ENCODE measurements around the gene CCN2.
A peak's percentile ranks its signal among the peaks of the same experiment; 100 is the strongest.

Gene CCN2

GRCh38 chr6:131936156-131936555, 15.0 kb downstream of the CCN2 start:
- ChIA-PET POLR2A (no interaction called here), CTCF (interaction anchor here (1.1 to 1.5 kb wide), 2 partner anchors 14 to 21 kb away, joined by 3 read pairs; no protein-coding TSS in a partner anchor)
- Histone ChIP-seq H3K9me3 (ENCODE audit: control extremely low read depth in 1 of 5, control insufficient read depth in 4 of 5, insufficient read depth in 2 of 5, low read depth in 1 of 5, low read length in 4 of 5) (peaks cover 0 to 2% (median 0%) of the 10 kb centered on the region in 5 experiments), H3K4me3 (ENCODE audit: control insufficient read depth in 1 of 7, extremely low read depth in 1 of 7, insufficient read depth in 4 of 7, low read depth in 2 of 7, low read length in 6 of 7) (no peak overlapping the region), H3K27me3 (replicated peaks in 2 of 5; ENCODE audit: control insufficient read depth in 4 of 5, insufficient read depth in 5 of 5, low read length in 4 of 5) (peaks cover 0 to 23% (median 10%) of the 10 kb centered on the region in 5 experiments), H3K4me1 (ENCODE audit: control extremely low read depth in 1 of 4, control insufficient read depth in 4 of 4, insufficient read depth in 4 of 4, low read length in 3 of 4) (no peaks in the 10 kb centered on the region), H3K36me3 (ENCODE audit: control insufficient read depth in 4 of 4, insufficient read depth in 4 of 4, low read length in 3 of 4) (no peaks in the 10 kb centered on the region), H3K27ac (ENCODE audit: insufficient read depth in 1 of 2, low read depth in 1 of 2, low read length in 2 of 2, poor library complexity in 1 of 2, severe bottlenecking in 2 of 2) (no peak overlapping the region)
- 88% methylated on average over 2 of the region's 4 CpGs for WGBS (ENCODE audit: insufficient coverage)
- DNase-seq: no peak

GRCh38 chr6:131931063-131931750, 20.0 kb downstream of the CCN2 start:
- no peak overlapping the region for H3K4me3 ChIP-seq (ENCODE audit: control insufficient read depth in 1 of 7, extremely low read depth in 1 of 7, insufficient read depth in 4 of 7, low read depth in 2 of 7, low read length in 6 of 7)
- peaks cover 0 to 34% (median 15%) of the 10 kb centered on the region in 5 experiments for H3K27me3 ChIP-seq (replicated peaks in 2 of 5; ENCODE audit: control insufficient read depth in 4 of 5, insufficient read depth in 5 of 5, low read length in 4 of 5)
- H3K4me1 ChIP-seq (ENCODE audit: control extremely low read depth in 1 of 4, control insufficient read depth in 4 of 4, insufficient read depth in 4 of 4, low read length in 3 of 4): no peaks in the 10 kb centered on the region
- ChIA-PET POLR2A (no interaction called here), CTCF (interaction anchor here (8.2 kb wide), 1 partner anchor 15 kb away, joined by 43 read pairs; no protein-coding TSS in a partner anchor)
- no peak for DNase-seq
- no peaks in the 10 kb centered on the region for H3K36me3 ChIP-seq (ENCODE audit: control insufficient read depth in 4 of 4, insufficient read depth in 4 of 4, low read length in 3 of 4)
- H3K27ac ChIP-seq (ENCODE audit: insufficient read depth in 1 of 2, low read depth in 1 of 2, low read length in 2 of 2, poor library complexity in 1 of 2, severe bottlenecking in 2 of 2): no peak overlapping the region
- 100% methylated on average over 1 of the region's 2 CpGs for WGBS (ENCODE audit: insufficient coverage)
- H3K9me3 ChIP-seq (ENCODE audit: control extremely low read depth in 1 of 5, control insufficient read depth in 4 of 5, insufficient read depth in 2 of 5, low read depth in 1 of 5, low read length in 4 of 5): no peaks in the 10 kb centered on the region

GRCh38 chr6:131929976-131930375, 21.2 kb downstream of the CCN2 start:
- H3K4me1 ChIP-seq (ENCODE audit: control extremely low read depth in 1 of 4, control insufficient read depth in 4 of 4, insufficient read depth in 4 of 4, low read length in 3 of 4): no peaks in the 10 kb centered on the region
- no peak for DNase-seq
- WGBS (ENCODE audit: insufficient coverage): no CpG with 5 or more reads among the region's 1 CpG
- H3K27ac ChIP-seq (ENCODE audit: insufficient read depth in 1 of 2, low read depth in 1 of 2, low read length in 2 of 2, poor library complexity in 1 of 2, severe bottlenecking in 2 of 2): no peak overlapping the region
- H3K36me3 ChIP-seq (ENCODE audit: control insufficient read depth in 4 of 4, insufficient read depth in 4 of 4, low read length in 3 of 4): no peaks in the 10 kb centered on the region
- ChIA-PET CTCF (interaction anchor here (8.2 kb wide), 1 partner anchor 13 kb away, joined by 43 read pairs; no protein-coding TSS in a partner anchor), POLR2A (no interaction called here)
- H3K9me3 ChIP-seq (ENCODE audit: control extremely low read depth in 1 of 5, control insufficient read depth in 4 of 5, insufficient read depth in 2 of 5, low read depth in 1 of 5, low read length in 4 of 5): no peaks in the 10 kb centered on the region
- peaks cover 0 to 44% (median 22%) of the 10 kb centered on the region in 5 experiments for H3K27me3 ChIP-seq (replicated peaks in 2 of 5; ENCODE audit: control insufficient read depth in 4 of 5, insufficient read depth in 5 of 5, low read length in 4 of 5)
- no peak overlapping the region for H3K4me3 ChIP-seq (ENCODE audit: control insufficient read depth in 1 of 7, extremely low read depth in 1 of 7, insufficient read depth in 4 of 7, low read depth in 2 of 7, low read length in 6 of 7)

GRCh38 chr6:131929264-131929663, 21.9 kb downstream of the CCN2 start:
- Histone ChIP-seq H3K27me3 (replicated peaks in 2 of 5; ENCODE audit: control insufficient read depth in 4 of 5, insufficient read depth in 5 of 5, low read length in 4 of 5) (peaks cover 0 to 44% (median 22%) of the 10 kb centered on the region in 5 experiments), H3K9me3 (ENCODE audit: control extremely low read depth in 1 of 5, control insufficient read depth in 4 of 5, insufficient read depth in 2 of 5, low read depth in 1 of 5, low read length in 4 of 5) (no peaks in the 10 kb centered on the region), H3K36me3 (ENCODE audit: control insufficient read depth in 4 of 4, insufficient read depth in 4 of 4, low read length in 3 of 4) (no peaks in the 10 kb centered on the region), H3K4me1 (ENCODE audit: control extremely low read depth in 1 of 4, control insufficient read depth in 4 of 4, insufficient read depth in 4 of 4, low read length in 3 of 4) (no peaks in the 10 kb centered on the region), H3K4me3 (ENCODE audit: control insufficient read depth in 1 of 7, extremely low read depth in 1 of 7, insufficient read depth in 4 of 7, low read depth in 2 of 7, low read length in 6 of 7) (no peak overlapping the region), H3K27ac (ENCODE audit: insufficient read depth in 1 of 2, low read depth in 1 of 2, low read length in 2 of 2, poor library complexity in 1 of 2, severe bottlenecking in 2 of 2) (no peak overlapping the region)
- POLR2A ChIA-PET: no interaction called here
- CTCF ChIA-PET: interaction anchor here (8.2 kb wide), 1 partner anchor 13 kb away, joined by 43 read pairs; no protein-coding TSS in a partner anchor
- DNase-seq: peak in 1 of 3 donors; percentile 17
- WGBS (ENCODE audit: insufficient coverage): 33% methylated on average over 1 of the region's 2 CpGs

GRCh38 chr6:131924881-131925474, 26.2 kb downstream of the CCN2 start:
- H3K4me3 ChIP-seq (ENCODE audit: control insufficient read depth in 1 of 7, extremely low read depth in 1 of 7, insufficient read depth in 4 of 7, low read depth in 2 of 7, low read length in 6 of 7): no peak overlapping the region
- no peak overlapping the region for H3K27ac ChIP-seq (ENCODE audit: insufficient read depth in 1 of 2, low read depth in 1 of 2, low read length in 2 of 2, poor library complexity in 1 of 2, severe bottlenecking in 2 of 2)
- 29% methylated on average over 2 of the region's 4 CpGs for WGBS (ENCODE audit: insufficient coverage)
- peak; percentile 31 to 52 (median 49) for DNase-seq
- POLR2A ChIA-PET: no interaction called here
- H3K4me1 ChIP-seq (ENCODE audit: control extremely low read depth in 1 of 4, control insufficient read depth in 4 of 4, insufficient read depth in 4 of 4, low read length in 3 of 4): no peaks in the 10 kb centered on the region
- CTCF ChIA-PET: interaction anchor here (0.8 to 2.1 kb wide), 15 partner anchors 9 to 560 kb away, joined by 3 to 7 read pairs (median 4); no protein-coding TSS in a partner anchor
- H3K27me3 ChIP-seq (replicated peaks in 2 of 5; ENCODE audit: control insufficient read depth in 4 of 5, insufficient read depth in 5 of 5, low read length in 4 of 5): peaks cover 0 to 53% (median 11%) of the 10 kb centered on the region in 5 experiments
- peaks cover 3 to 40% (median 9%) of the 10 kb centered on the region in 5 experiments for H3K9me3 ChIP-seq (ENCODE audit: control extremely low read depth in 1 of 5, control insufficient read depth in 4 of 5, insufficient read depth in 2 of 5, low read depth in 1 of 5, low read length in 4 of 5)
- H3K36me3 ChIP-seq (ENCODE audit: control insufficient read depth in 4 of 4, insufficient read depth in 4 of 4, low read length in 3 of 4): no peaks in the 10 kb centered on the region

GRCh38 chr6:131923356-131923755, 27.8 kb downstream of the CCN2 start:
- Histone ChIP-seq H3K27ac (ENCODE audit: insufficient read depth in 1 of 2, low read depth in 1 of 2, low read length in 2 of 2, poor library complexity in 1 of 2, severe bottlenecking in 2 of 2) (no peak overlapping the region), H3K36me3 (ENCODE audit: control insufficient read depth in 4 of 4, insufficient read depth in 4 of 4, low read length in 3 of 4) (no peaks in the 10 kb centered on the region), H3K27me3 (replicated peaks in 2 of 5; ENCODE audit: control insufficient read depth in 4 of 5, insufficient read depth in 5 of 5, low read length in 4 of 5) (peaks cover 0 to 63% (median 12%) of the 10 kb centered on the region in 5 experiments), H3K4me3 (ENCODE audit: control insufficient read depth in 1 of 7, extremely low read depth in 1 of 7, insufficient read depth in 4 of 7, low read depth in 2 of 7, low read length in 6 of 7) (no peak overlapping the region), H3K4me1 (ENCODE audit: control extremely low read depth in 1 of 4, control insufficient read depth in 4 of 4, insufficient read depth in 4 of 4, low read length in 3 of 4) (peaks cover 0 to 3% (median 0%) of the 10 kb centered on the region in 4 experiments), H3K9me3 (ENCODE audit: control extremely low read depth in 1 of 5, control insufficient read depth in 4 of 5, insufficient read depth in 2 of 5, low read depth in 1 of 5, low read length in 4 of 5) (peaks cover 3 to 44% (median 9%) of the 10 kb centered on the region in 5 experiments)
- ChIA-PET CTCF (interaction anchor here (1.0 to 1.7 kb wide), 4 partner anchors 11 to 290 kb away, joined by 3 to 7 read pairs (median 4); no protein-coding TSS in a partner anchor), POLR2A (no interaction called here)
- 50% methylated on average over 2 of the region's 2 CpGs for WGBS (ENCODE audit: insufficient coverage)
- DNase-seq: peak; percentile 75 to 88 (median 85)

- H3K4me1 ChIP-seq (ENCODE audit: control extremely low read depth in 1 of 4, control insufficient read depth in 4 of 4, insufficient read depth in 4 of 4, low read length in 3 of 4): peaks cover 11 to 22% (median 20%) of the 10 kb centered on the region in 4 experiments
- POLR2A ChIA-PET: no interaction called here
- H3K36me3 ChIP-seq (ENCODE audit: control insufficient read depth in 4 of 4, insufficient read depth in 4 of 4, low read length in 3 of 4): no peaks in the 10 kb centered on the region
- peaks cover 3 to 44% (median 10%) of the 10 kb centered on the region in 5 experiments for H3K9me3 ChIP-seq (ENCODE audit: control extremely low read depth in 1 of 5, control insufficient read depth in 4 of 5, insufficient read depth in 2 of 5, low read depth in 1 of 5, low read length in 4 of 5)
- CTCF ChIA-PET: interaction anchor here (1.1 kb wide), 1 partner anchor 10 kb away, joined by 3 read pairs; no protein-coding TSS in a partner anchor
- 100% methylated on average over 1 of the region's 3 CpGs for WGBS (ENCODE audit: insufficient coverage)
- DNase-seq: no peak
- no peak overlapping the region for H3K4me3 ChIP-seq (ENCODE audit: control insufficient read depth in 1 of 7, extremely low read depth in 1 of 7, insufficient read depth in 4 of 7, low read depth in 2 of 7, low read length in 6 of 7)
- H3K27me3 ChIP-seq (replicated peaks in 2 of 5; ENCODE audit: control insufficient read depth in 4 of 5, insufficient read depth in 5 of 5, low read length in 4 of 5): peaks cover 0 to 57% (median 11%) of the 10 kb centered on the region in 5 experiments
- no peak overlapping the region for H3K27ac ChIP-seq (ENCODE audit: insufficient read depth in 1 of 2, low read depth in 1 of 2, low read length in 2 of 2, poor library complexity in 1 of 2, severe bottlenecking in 2 of 2)
Measured at GRCh38 chr6:131920656-131921055, 30.5 kb downstream of the CCN2 start.

All from common myeloid progenitor, CD34-positive (primary cell).